ENCODE measurements around the gene ZMAT3.
"Not testable (repeated sequence)": the region's sequence is repeated elsewhere in the genome, so short reads cannot be mapped to it uniquely, and the experiment has no call there.

ZMAT3 gene

DNA sequence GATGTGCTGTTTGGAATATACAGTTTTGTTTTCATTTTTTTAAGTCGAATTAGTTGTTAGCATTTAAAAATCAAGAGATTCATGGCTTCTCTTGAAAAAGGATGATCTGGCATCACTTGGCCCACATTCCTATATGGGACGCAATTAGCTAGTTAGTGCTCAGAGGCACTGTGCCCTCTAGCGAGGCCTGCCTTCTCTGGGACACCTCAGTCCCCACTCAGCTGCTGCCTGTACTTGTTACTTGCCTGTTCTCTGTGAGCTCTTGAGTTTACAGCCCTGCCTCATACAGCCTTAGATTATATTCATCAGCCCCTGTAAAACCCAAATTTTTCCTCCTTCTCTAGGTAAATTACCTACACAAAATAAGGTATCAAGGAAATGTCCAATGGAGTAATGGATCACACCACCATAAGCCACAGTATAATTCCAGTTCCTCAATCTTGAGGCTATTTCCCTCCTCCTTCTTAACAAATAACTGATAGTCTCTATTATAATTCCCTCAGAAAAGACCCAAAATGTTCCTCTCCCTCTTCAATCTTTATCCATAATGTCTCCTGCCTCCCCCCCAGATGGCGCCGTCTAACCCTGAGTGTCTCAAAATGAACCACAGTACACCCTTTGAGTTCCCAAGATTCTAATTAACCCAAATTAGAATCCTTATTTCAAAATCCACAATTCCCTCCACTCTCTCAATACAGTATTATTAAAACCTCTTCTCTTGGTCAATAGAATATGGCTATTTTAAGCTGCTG, 2.7 kb downstream of the ZMAT3 start:
- peak; percentile 46 to 49 (median 48) for DNase-seq

DNA sequence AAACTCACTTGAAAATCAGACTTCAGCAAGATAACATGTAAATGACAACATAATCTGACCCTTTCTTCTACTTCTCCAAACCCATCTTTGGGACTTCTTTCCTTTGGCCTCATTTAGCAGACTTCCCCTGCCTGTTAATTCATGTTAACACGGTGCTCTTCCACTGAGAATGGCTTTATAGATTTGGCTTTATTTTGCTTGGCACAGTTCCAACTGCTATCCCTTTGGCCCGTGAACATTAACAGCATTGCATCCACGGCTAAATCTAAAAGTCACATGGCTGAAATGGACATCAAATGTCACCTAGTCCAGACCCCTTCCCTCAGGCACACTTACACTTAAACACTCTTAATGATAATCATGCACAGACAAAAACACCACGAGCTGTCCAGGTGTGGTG, 3.8 kb downstream of the ZMAT3 start:
- no peak for DNase-seq

DNA sequence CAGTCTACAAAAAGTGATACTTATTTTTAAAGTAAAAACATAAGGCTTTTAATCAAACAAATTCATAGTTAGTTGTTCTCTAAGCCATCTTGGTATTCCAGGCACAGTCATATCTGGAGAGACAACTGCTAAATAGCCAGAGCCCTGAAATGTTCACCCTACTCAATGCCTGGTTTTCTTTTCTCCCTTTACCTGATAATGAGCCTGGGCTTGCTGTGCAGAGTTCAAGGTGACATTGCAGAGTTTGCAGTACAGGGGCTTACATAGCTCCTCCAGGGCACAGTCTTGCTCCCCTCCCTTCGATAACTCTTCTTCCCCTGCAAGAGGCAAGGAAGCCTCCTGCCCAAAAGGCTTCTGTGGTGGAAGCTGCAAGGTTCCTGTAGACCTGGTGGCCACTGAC, 4.3 kb downstream of the ZMAT3 start:
- DNase-seq = no peak

DNA sequence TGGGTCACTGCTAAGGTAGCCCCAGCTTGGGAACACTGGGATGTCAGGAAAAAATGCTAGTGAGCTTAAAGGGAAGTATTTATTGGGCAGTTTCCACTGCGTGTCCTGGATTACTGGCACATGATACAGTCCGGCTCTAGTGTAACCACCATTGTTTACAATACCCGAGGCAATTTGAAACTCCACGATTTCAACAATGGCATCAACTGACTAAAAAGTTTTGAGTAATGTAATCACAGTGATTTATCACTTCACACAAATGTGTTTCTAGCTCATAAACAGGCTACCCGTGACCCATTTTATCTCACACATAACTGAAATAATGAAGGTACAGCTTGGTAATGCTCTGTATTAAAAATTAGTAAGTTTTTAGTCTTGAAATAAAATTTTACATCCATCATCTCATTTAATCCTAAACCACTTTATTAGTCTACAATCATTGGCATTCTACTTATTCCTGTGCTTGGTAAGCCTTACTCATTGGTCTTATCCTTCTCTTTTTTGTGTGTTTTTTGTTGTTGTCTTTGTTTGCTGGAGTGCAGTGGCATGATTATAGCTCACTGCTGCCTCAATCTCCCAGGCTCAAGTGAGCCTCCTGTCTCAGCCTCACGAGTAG, 7.6 kb downstream of the ZMAT3 start:
- no peak for DNase-seq

DNA sequence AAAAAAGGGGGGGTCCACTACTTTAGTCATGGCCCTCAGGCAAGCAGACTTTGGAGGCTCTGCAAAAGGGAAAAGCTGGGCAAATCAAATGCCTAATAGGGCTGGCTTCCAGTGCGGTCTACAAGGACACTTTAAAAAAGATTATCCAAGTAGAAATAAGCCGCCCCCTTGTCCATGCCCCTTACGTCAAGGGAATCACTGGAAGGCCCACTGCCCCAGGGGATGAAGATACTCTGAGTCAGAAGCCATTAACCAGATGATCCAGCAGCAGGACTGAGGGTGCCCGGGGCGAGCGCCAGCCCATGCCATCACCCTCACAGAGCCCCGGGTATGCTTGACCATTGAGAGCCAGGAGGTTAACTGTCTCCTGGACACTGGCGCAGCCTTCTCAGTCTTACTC, 15.3 kb downstream of the ZMAT3 start:
- DNase-seq = no peak

DNA sequence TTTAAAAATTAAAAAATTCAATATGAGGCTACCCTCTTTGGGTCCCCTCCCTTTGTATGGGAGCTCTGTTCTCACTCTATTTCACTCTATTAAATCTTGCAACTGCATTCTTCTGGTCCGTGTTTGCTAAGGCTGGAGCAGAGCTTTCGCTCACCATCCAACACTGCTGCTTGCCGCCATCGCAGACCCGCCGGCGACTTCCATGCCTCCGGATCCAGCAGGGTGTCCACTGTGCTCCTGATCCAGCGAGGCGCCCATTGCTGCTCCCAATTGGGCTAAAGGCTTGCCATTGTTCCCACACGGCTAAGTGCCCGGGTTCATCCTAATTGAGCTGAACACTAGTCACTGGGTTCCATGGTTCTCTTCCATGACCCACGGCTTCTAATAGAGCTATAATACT, 17.0 kb downstream of the ZMAT3 start:
- not testable (repeated sequence) for DNase-seq

DNA sequence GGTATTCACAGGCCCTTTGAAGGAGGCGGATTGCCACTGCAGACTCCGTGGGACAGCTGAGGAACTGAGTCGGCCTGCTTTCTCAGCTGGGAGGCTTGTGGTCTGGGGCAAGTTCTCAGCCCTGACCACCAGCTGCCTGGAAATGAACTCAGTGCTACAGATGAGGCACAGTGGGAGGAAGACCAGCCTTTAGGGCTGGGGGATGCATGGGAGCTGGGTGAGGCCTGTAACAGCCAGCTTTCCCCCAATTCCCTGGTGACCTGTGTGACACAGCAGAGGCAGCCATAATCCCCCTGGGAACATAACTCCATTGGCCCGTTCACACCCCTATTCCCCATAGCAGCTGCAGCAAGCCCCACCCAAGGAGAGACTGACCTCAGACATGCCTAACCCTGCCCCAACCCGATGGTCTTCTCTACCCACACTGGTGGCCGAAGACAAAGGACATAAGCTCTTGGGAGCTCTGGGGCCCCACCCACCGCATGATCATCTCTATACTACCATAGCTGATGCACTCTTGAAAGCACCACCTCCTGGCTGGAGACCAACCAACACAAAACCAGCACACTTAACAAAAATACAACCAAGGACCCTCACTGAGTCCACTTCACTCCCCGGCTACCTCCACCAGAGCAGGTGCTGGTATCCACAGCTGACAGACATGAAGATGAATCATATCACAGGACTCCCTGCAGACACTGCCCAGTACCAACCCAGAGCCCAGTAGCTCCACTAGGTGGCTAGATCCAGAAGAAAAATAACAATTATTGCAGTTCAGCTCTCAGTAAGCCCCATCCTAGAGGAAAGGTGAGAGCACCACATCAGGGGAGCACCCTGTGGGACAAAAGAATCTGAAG, 24.9 kb downstream of the ZMAT3 start:
- DNase-seq = no peak

DNA sequence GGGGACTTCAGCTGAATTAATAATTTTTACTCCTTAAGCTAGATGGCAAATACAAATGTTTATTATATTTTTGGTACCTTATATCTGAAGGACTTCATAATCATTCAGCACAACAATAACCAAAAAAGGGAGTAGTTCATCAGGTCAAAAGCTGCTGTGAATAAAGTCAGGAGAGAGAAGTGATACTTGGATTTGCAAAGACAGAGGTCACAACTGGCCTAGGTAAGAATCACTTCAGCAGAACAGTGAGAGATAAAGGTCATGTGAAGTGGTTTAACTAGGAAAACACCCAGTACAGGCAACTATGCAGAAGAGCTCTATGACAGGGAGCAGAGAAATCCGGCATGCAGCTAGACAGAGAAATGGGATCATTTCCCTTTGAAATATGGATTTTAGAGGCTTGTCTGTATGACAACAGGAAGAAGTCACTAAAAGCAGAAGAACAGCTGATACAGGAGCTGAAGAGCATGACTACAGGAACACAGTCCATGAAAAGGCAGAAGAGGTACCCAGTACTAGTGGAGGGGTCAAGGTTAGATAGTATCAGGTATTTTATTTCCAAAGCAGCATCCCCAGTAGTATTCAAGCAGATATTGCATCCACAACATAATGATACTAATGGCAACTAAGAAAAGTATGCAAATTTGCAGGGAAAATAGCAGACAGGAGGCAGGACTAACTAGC, 25.7 kb downstream of the ZMAT3 start:
- DNase-seq = peak in 2 of 3 donors; percentile 10 to 24

DNA sequence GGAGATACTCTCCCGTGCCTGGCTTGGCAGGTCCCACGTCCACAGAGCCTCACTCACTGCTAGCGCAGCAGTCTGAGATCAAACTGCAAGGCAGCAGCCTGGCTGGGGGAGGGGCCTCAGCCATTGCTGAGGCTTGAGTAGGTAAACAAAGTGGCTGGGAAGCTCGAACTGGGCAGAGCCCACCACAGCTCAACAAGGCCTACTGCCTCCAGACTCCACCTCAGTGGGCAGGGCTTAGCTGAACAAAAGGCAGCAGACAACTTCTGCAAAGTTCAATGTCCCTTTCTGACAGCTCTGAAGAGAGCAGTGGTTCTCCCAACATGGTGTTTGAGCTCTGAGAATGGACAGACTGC, 32.7 kb downstream of the ZMAT3 start:
- DNase-seq = not testable (repeated sequence)

DNA sequence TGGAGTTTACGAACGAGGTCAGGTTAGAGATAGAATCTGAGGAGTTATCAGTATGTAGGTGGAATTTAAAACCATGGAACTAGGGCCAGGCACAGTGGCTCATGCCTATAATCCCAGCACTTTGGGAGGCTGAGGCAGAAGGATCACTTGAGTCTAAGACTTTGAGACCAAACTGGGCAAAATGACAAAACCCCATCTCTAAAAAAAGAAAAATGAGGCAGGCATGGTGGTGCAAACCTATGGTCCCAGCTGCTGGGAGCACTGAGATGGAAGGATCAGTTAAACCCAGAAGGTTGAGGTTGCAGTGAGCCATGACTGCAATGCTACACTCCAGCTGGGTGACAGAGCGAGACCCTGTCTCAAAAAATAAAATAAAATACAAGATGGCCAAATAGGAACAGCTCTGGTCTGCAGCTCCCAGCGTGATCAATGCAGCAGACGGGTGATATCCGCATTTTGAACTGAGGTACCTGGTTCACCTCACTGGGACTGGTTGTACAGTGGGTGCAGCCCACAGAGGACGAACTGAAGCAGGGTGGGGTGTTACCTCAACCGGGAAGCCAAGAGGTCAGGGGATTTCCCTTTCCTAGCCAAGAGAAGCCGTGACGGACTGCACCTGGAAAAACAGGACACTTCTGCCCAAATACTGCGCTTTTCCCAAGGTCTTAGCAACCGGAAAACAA, 33.3 kb downstream of the ZMAT3 start:
- DNase-seq = no peak

DNA sequence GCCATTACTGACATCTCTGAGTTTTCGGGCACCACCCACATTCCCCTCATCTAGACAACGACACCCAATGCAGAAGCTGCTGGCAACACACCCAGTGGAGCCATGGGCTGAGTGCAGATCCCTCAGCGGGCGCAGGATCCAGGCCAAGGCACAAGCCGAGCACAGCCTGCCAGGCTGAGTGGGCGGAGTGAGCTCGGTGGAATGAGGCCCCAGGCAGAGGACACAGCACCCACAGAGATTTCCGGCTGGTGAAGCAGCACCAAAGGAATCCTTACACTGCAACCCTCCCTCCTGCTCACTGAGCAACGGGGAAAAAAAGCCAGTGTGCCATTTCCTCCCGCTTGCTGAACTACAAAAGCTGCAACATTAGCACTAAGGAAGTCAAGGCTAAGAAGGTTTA, 34.3 kb downstream of the ZMAT3 start:
- peak in 2 of 3 donors; percentile 9 to 18 for DNase-seq

DNA sequence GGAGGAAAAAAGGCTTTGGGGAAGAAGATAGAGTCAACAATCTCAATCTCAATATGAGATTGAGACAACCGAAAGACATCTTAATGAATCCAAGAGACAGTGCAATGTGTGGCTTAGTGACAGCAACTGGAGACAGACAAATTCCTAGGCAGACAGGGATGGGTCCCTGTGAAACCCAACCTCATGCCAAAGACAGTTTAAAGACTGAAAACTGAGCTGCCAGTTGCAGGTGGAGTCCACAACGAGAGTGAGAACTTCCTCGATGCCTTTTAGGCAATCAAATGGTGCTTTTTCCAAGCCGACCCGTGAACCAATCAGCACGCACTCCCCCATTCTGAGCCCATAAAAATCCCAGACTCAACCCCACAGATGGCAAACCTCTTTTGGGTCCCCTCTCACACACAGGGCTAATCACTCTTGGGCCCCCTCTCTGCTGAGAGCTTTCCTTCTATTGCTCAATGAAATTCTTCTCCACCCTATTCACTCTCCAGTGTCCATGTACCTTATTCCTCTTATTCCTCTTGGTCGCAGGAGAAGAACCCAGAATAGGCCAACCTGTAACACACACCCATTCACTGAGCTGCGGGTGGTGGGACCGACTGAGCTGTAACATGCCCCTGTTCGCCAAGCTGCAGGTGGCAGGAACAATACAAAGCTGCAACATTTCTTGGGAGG, 34.8 kb downstream of the ZMAT3 start:
- DNase-seq = no peak

DNA sequence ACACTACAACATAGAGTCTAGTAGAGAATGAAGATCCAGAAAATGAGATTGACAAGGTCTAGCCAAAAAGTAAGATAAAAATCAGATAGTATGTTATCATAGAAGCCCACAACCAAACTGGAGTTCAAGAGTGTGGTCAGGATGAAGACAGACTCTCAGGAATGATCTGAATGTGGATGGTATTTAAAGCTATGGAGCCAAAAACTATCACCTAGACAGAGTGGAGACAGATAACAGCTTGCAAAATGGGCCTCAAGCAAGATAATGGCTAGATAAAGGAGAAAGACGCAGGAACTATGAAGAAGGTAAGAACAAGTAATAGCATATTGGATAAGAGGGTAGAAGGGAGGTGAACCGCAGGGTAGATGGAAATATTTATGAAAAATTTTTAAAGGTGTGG, 35.4 kb downstream of the ZMAT3 start:
- DNase-seq = no peak

DNA sequence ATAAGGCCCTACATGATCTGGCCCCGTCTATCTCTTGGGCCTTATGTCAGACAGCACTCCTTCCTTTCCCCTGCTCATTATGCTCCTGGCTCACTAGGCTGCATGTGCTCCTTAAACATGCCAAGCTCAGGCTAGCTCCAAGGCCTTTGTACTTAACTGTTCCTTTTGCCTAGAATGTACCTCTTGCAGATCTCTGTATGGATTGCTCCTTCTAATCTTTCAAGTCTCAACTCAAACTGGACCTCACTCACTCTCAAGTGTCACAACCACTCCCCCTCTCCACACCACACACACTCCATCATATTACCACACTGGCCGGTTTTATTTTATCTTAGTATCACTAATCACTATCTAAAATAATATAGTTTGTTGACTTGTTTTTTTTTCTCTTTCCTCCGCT, 36.4 kb downstream of the ZMAT3 start:
- DNase-seq = no peak

DNA sequence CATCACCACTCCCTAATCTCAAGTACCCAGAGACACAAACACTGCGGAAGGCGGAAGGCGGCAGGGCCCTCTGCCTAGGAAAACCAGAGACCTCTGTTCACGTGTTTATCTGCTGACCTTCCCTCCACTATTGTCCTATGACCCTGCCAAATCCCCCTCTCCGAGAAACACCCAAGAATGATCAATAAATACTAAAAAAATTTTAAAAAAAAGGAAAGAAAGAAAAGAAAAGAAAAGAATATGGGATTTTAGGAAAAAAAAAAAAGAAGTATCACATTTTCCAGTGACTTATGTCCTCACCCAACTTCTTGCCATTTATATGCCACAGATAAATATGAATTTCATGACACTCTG, 38.3 kb downstream of the ZMAT3 start:
- not testable (repeated sequence) for DNase-seq

DNA sequence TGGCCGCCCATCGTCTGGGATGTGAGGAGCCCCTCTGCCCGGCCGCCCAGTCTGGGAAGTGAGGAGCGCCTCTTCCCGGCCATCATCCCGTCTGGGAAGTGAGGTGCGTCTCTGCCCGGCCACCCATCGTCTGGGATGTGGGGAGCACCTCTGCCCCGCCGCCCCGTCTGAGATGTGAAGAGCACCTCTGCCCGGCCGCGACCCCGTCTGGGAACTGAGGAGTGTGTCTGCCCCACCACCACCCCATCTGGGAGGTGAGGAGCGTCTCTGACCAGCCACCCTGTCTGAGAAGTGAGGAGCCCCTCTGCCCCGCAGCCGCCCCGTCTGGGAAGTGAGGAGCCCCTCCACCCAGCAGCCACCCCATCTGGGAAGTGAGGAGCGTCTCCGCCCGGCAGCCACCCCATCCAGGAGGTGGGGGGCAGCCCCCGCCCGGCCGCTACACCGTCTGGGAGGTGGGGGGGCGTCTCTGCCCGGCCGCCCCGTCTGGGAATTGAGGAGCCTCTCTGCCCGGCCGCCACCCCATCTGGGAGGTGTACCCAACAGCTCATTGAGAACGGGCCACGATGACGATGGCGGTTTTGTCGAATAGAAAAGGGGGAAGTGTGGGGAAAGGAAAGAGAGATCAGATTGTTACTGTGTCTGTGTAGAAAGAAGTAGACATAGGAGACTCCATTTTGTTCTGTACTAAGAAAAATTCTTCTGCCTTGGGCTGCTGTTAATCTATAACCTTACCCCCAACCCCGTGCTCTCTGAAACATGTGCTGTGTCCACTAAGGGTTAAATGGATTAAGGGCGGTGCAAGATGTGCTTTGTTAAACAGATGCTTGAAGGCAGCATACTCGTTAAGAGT, 38.9 kb downstream of the ZMAT3 start:
- not testable (repeated sequence) for DNase-seq

DNA sequence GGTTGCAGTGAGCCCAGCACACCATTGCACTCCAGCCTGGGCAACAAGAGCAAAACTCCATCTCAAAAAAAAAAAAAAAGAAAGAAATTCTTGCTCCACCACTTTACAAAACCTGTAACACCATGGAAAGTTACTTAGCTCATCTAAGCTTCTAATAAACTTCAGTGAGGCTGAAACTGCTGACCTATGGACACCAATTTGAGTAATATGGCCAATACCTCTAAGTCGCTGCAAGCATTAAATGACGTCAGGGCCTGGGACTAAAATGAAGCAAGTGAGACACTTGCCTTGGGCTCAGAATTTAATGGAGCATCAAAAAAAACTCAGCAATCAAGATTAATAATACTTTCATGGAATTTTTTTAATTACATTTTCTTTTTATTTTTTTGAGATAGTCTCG, 42.5 kb downstream of the ZMAT3 start:
- no peak for DNase-seq

DNA sequence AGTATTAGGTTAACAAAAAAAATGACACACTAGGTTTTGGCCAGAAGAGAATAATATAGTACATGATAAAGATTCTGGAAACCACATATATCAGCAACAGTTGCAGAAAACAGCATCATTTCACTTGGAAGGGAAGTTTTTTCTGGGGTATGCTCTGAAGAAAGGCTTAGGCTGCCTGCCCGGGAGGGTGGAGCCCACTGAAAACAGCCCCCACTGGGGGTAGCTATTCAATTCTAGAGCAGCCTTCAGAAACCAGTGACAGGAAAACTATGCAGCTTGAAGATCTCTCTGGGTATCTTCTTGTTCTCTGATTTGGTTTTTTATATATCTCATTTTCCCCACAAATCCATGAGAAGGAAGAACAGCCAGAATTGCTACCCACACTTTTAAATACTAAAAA, 43.2 kb downstream of the ZMAT3 start:
- DNase-seq = no peak

DNA sequence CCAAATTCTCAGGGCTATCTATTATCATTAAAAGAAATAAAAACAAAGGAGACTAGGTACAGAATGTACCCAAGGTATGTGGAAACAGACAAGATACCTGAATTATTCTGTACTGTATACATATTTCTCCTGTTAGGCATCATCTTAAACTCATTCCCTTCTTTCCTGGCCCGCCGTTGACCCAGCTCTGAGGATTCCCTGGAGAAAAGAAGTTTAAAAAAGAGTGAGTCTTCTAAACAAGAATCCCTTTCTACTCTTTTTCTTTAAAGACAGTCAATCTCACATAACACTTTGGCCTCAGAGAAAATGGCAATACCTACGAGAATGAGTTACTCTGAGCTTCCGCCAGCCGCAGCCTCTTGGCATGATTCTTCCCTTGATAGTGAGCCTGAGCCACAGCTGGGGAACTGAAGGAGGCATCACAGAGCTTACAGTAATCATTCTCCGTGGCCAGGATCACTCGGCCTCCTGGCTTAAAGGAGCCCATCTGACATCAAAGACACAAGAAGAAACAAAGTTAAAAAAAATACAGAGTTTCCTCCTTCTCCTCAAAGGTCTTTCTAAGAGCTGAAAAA, 44.2 kb downstream of the ZMAT3 start:
- no peak for DNase-seq

DNA sequence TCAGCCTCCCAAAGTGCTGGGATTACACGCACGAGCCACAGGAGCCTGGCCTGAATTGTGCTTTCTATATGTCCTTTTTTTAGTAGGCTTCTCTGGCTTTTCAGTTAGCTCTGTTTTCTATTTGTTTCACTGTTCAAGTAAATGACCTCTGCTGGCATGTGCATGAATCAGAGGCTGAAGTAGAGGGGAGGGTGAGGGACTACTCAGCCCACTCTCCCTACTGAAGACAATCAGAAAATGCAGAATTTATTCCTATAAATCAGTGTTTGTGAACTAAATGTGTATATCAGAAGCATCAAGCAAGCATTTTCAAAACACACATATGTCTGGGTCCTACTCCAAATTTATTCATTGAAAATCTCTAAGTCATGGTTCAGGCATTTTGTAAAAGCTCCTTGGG, 45.0 kb downstream of the ZMAT3 start:
- DNase-seq = no peak
